HEK293 (cell line): ENCODE data around the gene METTL2B.
"Not testable (repeated sequence)": the region's sequence is repeated elsewhere in the genome, so short reads cannot be mapped to it uniquely, and the experiment has no call there.

Source experiments
- CTCF ChIA-PET: fragments of 350-600 bp; formaldehyde crosslinking; extraction: SDS; loops from one replicate; lab custom pipeline; 2021; ENCODE audit warnings: antibody characterized with exemption; lab: Yijun Ruan, JAX
- POLR2A ChIA-PET: fragments of 300-600 bp; formaldehyde crosslinking; extraction: SDS; loops from one replicate; lab custom pipeline; 2020; ENCODE audit warnings: antibody characterized with exemption, inconsistent platforms; lab: Yijun Ruan, JAX
- H3K27ac ChIP-seq: fragments of 200-500 bp; sonication (Bioruptor generic); 2 replicates; pipeline ENCODE4 v1.5.1; 2014; ENCODE audit warnings: low read depth, low read length, control low read depth, inconsistent platforms; ENCODE audit errors: extremely low read depth
- H3K36me3 ChIP-seq, 2 experiments: fragments of 200-500 bp in 1 of 2; sonication (Bioruptor generic) in 1 of 2; 1 replicate in 1 of 2; 2 replicates in 1 of 2; pipeline ENCODE4 v1.5.1; 2014 to 2017; ENCODE audit warnings: inconsistent platforms in 2 of 2, low read length in 2 of 2; ENCODE audit not compliant: control insufficient read depth in 2 of 2, insufficient read depth in 1 of 2
- H3K4me1 ChIP-seq: fragments of 200-500 bp; sonication (Bioruptor generic); 2 replicates; pipeline ENCODE4 v1.5.1; 2014; ENCODE audit warnings: mild to moderate bottlenecking, low read length, inconsistent platforms; ENCODE audit not compliant: control insufficient read depth, insufficient read depth
- H3K4me3 ChIP-seq: 2 replicates; pipeline ENCODE4 v1.5.1; 2011; ENCODE audit warnings: low read depth, mild to moderate bottlenecking, control low read depth, low read length, moderate library complexity
- H3K9me3 ChIP-seq: fragments of 200-500 bp; sonication (Bioruptor generic); 2 replicates; pipeline ENCODE4 v1.5.1; 2014; ENCODE audit warnings: low read depth, low read length, inconsistent platforms; ENCODE audit not compliant: control insufficient read depth, insufficient read depth
- HOXA7 ChIP-seq: sonication (generic); formaldehyde crosslinking; IDR thresholded peaks from 2 replicates; pipeline ENCODE4 v1.8.1; 2022; ENCODE audit warnings: missing genetic modification reagents, borderline replicate concordance
- SCRT2 ChIP-seq: fragments of 450-650 bp; formaldehyde crosslinking; IDR thresholded peaks from 2 replicates; pipeline ENCODE4 v1.5.1; 2016; ENCODE audit warnings: missing biosample characterization, missing genetic modification characterization
- ZNF514 ChIP-seq: fragments of 450-650 bp; formaldehyde crosslinking; IDR thresholded peaks from 2 replicates; pipeline ENCODE4 v1.5.1; 2016; ENCODE audit warnings: missing biosample characterization, missing genetic modification characterization
- ZNF701 ChIP-seq: fragments of 450-650 bp; formaldehyde crosslinking; IDR thresholded peaks from 2 replicates; pipeline ENCODE4 v1.5.1; 2016; ENCODE audit warnings: missing biosample characterization, missing genetic modification characterization
- TF ChIP-seq, protein P1 (sequence below): fragments of 450-650 bp; formaldehyde crosslinking; IDR thresholded peaks from 2 replicates; pipeline ENCODE4 v1.5.1; 2016; ENCODE audit warnings: missing biosample characterization, missing genetic modification characterization
- TF ChIP-seq, protein P2 (sequence below): fragments of 450-650 bp; formaldehyde crosslinking; IDR thresholded peaks from 2 replicates; pipeline ENCODE4 v1.5.1; 2016; ENCODE audit warnings: missing biosample characterization, missing genetic modification characterization
- TF ChIP-seq, protein P3 (sequence below): fragments of 450-650 bp; formaldehyde crosslinking; IDR thresholded peaks from 2 replicates; pipeline ENCODE4 v1.5.1; 2016; ENCODE audit warnings: missing biosample characterization, missing genetic modification characterization
- TF ChIP-seq, protein P4 (sequence below): fragments of 450-650 bp; formaldehyde crosslinking; IDR thresholded peaks from 2 replicates; pipeline ENCODE4 v1.5.1; 2016; ENCODE audit warnings: missing biosample characterization, missing genetic modification characterization
- TF ChIP-seq, protein P5 (sequence below): fragments of 450-650 bp; formaldehyde crosslinking; conservative IDR thresholded peaks from 2 replicates; pipeline ENCODE4 v1.5.1; 2016; ENCODE audit warnings: low read depth, missing biosample characterization, missing genetic modification characterization

Gene METTL2B

DNA sequence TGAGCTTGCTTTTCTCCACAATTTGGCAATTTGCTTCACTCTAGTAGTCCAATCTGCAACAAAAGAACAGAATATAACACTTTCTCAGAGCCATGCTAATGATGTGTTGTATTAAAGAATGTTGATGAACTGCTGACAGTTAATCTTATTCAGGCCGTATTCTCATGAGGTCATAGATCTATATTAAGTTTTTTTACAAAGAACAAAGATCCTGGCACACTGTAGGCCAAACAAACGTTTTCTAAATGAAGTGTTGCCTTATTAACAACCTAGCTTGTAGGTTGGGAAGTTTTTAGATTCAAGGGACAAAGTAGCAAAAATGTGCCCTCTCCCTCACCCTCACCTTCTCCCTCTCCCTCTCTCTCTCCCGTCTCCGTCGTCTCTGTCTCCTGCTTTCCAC is 14.1 kb upstream of the METTL2B start (continued):
- TF ChIP-seq, protein P1, sequence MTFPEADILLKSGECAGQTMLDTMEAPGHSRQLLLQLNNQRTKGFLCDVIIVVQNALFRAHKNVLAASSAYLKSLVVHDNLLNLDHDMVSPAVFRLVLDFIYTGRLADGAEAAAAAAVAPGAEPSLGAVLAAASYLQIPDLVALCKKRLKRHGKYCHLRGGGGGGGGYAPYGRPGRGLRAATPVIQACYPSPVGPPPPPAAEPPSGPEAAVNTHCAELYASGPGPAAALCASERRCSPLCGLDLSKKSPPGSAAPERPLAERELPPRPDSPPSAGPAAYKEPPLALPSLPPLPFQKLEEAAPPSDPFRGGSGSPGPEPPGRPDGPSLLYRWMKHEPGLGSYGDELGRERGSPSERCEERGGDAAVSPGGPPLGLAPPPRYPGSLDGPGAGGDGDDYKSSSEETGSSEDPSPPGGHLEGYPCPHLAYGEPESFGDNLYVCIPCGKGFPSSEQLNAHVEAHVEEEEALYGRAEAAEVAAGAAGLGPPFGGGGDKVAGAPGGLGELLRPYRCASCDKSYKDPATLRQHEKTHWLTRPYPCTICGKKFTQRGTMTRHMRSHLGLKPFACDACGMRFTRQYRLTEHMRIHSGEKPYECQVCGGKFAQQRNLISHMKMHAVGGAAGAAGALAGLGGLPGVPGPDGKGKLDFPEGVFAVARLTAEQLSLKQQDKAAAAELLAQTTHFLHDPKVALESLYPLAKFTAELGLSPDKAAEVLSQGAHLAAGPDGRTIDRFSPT (tag by site-specific recombination): no peak
- TF ChIP-seq, protein P2, sequence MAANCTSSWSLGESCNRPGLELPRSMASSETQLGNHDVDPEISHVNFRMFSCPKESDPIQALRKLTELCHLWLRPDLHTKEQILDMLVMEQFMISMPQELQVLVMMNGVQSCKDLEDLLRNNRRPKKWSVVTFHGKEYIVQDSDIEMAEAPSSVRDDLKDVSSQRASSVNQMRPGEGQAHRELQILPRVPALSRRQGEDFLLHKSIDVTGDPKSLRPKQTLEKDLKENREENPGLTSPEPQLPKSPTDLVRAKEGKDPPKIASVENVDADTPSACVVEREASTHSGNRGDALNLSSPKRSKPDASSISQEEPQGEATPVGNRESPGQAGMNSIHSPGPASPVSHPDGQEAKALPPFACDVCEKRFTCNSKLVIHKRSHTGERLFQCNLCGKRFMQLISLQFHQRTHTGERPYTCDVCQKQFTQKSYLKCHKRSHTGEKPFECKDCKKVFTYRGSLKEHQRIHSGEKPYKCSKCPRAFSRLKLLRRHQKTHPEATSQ (tag by site-specific recombination): no peak
- TF ChIP-seq ZNF701 (tag by site-specific recombination) (no peak), SCRT2 (no peak), ZNF514 (tag by site-specific recombination) (no peak), HOXA7 (CRISPR knock-in tag) (no peak)
- TF ChIP-seq, protein P3, sequence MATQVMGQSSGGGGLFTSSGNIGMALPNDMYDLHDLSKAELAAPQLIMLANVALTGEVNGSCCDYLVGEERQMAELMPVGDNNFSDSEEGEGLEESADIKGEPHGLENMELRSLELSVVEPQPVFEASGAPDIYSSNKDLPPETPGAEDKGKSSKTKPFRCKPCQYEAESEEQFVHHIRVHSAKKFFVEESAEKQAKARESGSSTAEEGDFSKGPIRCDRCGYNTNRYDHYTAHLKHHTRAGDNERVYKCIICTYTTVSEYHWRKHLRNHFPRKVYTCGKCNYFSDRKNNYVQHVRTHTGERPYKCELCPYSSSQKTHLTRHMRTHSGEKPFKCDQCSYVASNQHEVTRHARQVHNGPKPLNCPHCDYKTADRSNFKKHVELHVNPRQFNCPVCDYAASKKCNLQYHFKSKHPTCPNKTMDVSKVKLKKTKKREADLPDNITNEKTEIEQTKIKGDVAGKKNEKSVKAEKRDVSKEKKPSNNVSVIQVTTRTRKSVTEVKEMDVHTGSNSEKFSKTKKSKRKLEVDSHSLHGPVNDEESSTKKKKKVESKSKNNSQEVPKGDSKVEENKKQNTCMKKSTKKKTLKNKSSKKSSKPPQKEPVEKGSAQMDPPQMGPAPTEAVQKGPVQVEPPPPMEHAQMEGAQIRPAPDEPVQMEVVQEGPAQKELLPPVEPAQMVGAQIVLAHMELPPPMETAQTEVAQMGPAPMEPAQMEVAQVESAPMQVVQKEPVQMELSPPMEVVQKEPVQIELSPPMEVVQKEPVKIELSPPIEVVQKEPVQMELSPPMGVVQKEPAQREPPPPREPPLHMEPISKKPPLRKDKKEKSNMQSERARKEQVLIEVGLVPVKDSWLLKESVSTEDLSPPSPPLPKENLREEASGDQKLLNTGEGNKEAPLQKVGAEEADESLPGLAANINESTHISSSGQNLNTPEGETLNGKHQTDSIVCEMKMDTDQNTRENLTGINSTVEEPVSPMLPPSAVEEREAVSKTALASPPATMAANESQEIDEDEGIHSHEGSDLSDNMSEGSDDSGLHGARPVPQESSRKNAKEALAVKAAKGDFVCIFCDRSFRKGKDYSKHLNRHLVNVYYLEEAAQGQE (tag by site-specific recombination): no peak
- TF ChIP-seq, protein P4, sequence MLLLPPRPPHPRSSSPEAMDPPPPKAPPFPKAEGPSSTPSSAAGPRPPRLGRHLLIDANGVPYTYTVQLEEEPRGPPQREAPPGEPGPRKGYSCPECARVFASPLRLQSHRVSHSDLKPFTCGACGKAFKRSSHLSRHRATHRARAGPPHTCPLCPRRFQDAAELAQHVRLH (tag by site-specific recombination): no peak
- TF ChIP-seq, protein P5, sequence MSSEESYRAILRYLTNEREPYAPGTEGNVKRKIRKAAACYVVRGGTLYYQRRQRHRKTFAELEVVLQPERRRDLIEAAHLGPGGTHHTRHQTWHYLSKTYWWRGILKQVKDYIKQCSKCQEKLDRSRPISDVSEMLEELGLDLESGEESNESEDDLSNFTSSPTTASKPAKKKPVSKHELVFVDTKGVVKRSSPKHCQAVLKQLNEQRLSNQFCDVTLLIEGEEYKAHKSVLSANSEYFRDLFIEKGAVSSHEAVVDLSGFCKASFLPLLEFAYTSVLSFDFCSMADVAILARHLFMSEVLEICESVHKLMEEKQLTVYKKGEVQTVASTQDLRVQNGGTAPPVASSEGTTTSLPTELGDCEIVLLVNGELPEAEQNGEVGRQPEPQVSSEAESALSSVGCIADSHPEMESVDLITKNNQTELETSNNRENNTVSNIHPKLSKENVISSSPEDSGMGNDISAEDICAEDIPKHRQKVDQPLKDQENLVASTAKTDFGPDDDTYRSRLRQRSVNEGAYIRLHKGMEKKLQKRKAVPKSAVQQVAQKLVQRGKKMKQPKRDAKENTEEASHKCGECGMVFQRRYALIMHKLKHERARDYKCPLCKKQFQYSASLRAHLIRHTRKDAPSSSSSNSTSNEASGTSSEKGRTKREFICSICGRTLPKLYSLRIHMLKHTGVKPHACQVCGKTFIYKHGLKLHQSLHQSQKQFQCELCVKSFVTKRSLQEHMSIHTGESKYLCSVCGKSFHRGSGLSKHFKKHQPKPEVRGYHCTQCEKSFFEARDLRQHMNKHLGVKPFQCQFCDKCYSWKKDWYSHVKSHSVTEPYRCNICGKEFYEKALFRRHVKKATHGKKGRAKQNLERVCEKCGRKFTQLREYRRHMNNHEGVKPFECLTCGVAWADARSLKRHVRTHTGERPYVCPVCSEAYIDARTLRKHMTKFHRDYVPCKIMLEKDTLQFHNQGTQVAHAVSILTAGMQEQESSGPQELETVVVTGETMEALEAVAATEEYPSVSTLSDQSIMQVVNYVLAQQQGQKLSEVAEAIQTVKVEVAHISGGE (tag by site-specific recombination): no peak

DNA sequence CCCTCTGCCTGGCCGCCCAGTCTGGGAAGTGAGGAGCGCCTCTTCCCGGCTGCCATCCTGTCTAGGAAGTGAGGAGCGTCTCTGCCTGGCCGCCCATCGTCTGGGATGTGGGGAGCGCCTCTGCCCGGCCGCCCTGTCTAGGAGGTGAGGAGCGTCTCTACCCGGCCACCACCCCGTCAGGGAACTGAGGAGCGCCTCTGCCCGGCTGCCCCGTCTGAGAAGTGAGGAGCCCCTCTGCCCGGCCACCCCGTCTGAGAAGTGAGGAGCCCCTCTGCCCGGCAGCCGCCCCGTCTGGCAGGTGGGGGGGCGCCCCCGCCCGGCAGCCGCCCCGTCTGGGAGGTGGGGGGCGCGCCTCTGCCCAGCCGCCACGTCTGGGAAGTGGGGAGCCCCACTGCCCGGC is 13.2 kb upstream of the METTL2B start:
- H3K36me3 ChIP-seq, H3K27ac ChIP-seq, POLR2A ChIA-PET, H3K4me1 ChIP-seq, H3K4me3 ChIP-seq, H3K9me3 ChIP-seq: not testable (repeated sequence)
- CTCF ChIA-PET: interaction anchor here (1.3 kb wide), 1 partner anchor 65 kb away, joined by 3 read pairs; no protein-coding TSS in a partner anchor

DNA sequence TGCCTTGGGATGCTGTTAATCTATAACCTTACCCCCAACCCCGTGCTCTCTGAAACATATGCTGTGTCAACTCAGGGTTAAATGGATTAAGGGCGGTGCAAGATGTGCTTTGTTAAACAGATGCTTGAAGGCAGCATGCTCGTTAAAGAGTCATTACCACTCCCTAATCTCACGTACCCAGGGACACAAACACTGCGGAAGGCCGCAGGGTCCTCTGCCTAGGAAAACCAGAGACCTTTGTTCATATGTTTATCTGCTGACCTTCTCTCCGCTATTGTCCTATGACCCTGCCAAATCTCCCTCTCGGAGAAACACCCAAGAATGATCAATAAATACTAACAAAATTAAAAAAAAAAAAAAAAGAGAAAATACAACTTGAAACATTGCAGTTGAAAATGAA is 12.6 kb upstream of the METTL2B start:
- H3K27ac ChIP-seq, H3K36me3 ChIP-seq, POLR2A ChIA-PET, H3K9me3 ChIP-seq, H3K4me1 ChIP-seq, H3K4me3 ChIP-seq, CTCF ChIA-PET: not testable (repeated sequence)

DNA sequence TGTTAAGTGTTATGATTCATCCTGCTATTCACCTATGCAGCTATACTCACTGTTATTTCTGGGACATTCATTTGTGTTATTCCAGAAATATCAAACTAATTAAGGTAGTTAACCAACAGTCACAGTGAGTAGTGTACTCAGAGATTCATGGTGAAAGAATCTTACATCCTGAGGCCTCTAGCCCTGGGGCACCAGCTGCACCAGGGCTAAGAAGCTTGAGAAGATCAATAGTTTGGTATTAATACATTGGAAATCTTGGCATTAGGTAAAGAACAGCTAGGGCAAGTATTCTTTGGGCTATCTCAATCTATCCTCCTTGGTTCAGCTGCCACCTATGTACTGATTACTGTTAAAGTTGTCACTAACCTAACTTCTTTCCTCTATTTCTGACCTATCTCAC is 9.7 kb upstream of the METTL2B start:
- H3K4me1 ChIP-seq, CTCF ChIA-PET, H3K4me3 ChIP-seq, H3K9me3 ChIP-seq, H3K36me3 ChIP-seq, H3K27ac ChIP-seq: not testable (repeated sequence)
- POLR2A ChIA-PET: interaction anchor here (0.6 kb wide), 1 partner anchor 69 kb away, joined by 6 read pairs; no protein-coding TSS in a partner anchor

DNA sequence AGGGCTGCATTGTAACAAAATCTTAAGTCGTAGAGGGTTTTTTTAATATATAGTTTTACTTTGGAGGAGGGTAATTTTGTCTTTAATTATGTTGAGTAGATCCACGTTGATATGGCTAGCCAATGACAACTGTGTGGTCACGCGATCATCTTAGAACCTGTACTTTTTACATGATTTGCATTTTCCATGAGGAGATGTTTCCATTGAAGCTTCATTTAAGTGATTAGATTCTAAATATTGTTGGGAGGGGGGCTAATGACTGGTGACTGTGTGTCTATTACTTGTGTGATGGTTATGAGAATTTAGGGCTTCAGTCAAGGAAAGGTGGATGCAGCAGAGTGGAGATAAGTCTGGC is 765 bp downstream of the METTL2B start:
- H3K4me1 ChIP-seq, H3K9me3 ChIP-seq: not testable (repeated sequence)
- POLR2A ChIA-PET: interaction anchor here (0.9 kb wide), 1 partner anchor 391 kb away, joined by 3 read pairs; no protein-coding TSS in a partner anchor
- CTCF ChIA-PET: interaction anchor here (0.7 to 1.3 kb wide), 3 partner anchors 62 to 406 kb away, joined by 3 read pairs; no protein-coding TSS in a partner anchor
- Histone ChIP-seq H3K27ac (peak overlapping the region; percentile 67), H3K4me3 (peak overlapping the region; percentile 74), H3K36me3 (peaks cover 6 to 20% of the 10 kb centered on the region in 2 experiments)

DNA sequence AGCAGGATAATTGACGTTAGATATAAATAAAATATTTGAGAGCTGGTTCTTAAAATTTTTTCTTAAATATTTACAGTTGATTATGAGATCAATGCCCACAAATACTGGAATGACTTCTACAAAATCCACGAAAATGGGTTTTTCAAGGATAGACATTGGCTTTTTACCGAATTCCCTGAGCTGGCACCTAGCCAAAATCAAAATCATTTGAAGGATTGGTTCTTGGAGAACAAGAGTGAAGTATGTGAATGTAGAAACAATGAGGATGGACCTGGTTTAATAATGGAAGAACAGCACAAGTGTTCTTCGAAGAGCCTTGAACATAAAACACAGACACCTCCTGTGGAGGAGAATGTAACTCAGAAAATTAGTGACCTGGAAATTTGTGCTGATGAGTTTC is 2.5 kb downstream of the METTL2B start:
- POLR2A ChIA-PET, H3K27ac ChIP-seq, H3K4me3 ChIP-seq, H3K9me3 ChIP-seq, H3K4me1 ChIP-seq, CTCF ChIA-PET: not testable (repeated sequence)
- peaks cover 13 to 27% of the 10 kb centered on the region in 2 experiments for H3K36me3 ChIP-seq
